Gastroesophageal sphincter (tissue), 4 donors: ENCODE measurements around the gene SMOC1. TPM values are rescaled to one million over a fixed set of nuclear protein-coding genes. Genes with fewer than 3 reads are reported as not detected.

Experiments
- ATAC-seq: fragments of 150-250 bp; one replicate; pipeline ENCODE4 v1.9.1; 2016; ENCODE audit warnings: mild to moderate bottlenecking, moderate library complexity
- H3K27ac ChIP-seq, 4 donors: fragments of 200-600 bp; sonication (generic) in 3 of 4; 1 replicate in 3 of 4; 2 replicates in 1 of 4; pipeline ENCODE4 v1.5.1; 2016 to 2019
- H3K27me3 ChIP-seq: fragments of 200-600 bp; sonication (generic); one replicate; pipeline ENCODE4 v1.5.1; 2019
- H3K36me3 ChIP-seq, 2 donors: fragments of 200-600 bp; sonication (generic); one replicate each; pipeline ENCODE4 v1.5.1; 2019; ENCODE audit warnings: control low read depth in 1 of 2
- H3K4me1 ChIP-seq, 3 donors: fragments of 200-600 bp; sonication (generic); 1 replicate in 2 of 3; 2 replicates in 1 of 3; pipeline ENCODE4 v1.5.1; 2016 to 2019; ENCODE audit warnings: control low read depth in 2 of 3
- H3K4me3 ChIP-seq, 2 donors: fragments of 200-600 bp; sonication (generic); one replicate each; pipeline ENCODE4 v1.5.1; 2019; ENCODE audit warnings: mild to moderate bottlenecking in 1 of 2, moderate library complexity in 1 of 2
- H3K9me3 ChIP-seq, 3 donors: fragments of 200-600 bp; sonication (generic); one replicate each; pipeline ENCODE4 v1.5.1; 2017 to 2019; ENCODE audit warnings: control low read depth in 2 of 3
- CTCF ChIP-seq, 4 experiments: fragments of 200-600 bp in 2 of 4; fragments of 450-650 bp in 2 of 4; sonication (generic) in 1 of 4; IDR thresholded peaks; one replicate each; pipeline ENCODE4 v1.5.1; 2017 to 2019; ENCODE audit warnings: antibody characterized with exemption in 4 of 4, mild to moderate bottlenecking in 2 of 4, moderate library complexity in 2 of 4
- EP300 ChIP-seq: sonication (generic); formaldehyde crosslinking; IDR thresholded peaks from one replicate; pipeline ENCODE4 v1.6.1; 2017; ENCODE audit warnings: antibody characterized with exemption, mild to moderate bottlenecking
- POLR2A ChIP-seq, 2 donors: fragments of 450-650 bp; IDR thresholded peaks; one replicate each; pipeline ENCODE4 v1.6.1; 2017; ENCODE audit warnings: antibody characterized with exemption in 2 of 2, mild to moderate bottlenecking in 2 of 2, moderate library complexity in 1 of 2
- POLR2AphosphoS5 ChIP-seq: sonication (generic); formaldehyde crosslinking; IDR thresholded peaks from one replicate; pipeline ENCODE4 v1.6.1; 2017; ENCODE audit warnings: antibody characterized with exemption
- WGBS, 2 donors: methylation state at CpG; one replicate each; pipeline ENCODE4 v1.1.5; 2018; ENCODE audit warnings: low coverage in 1 of 2; 5-methylcytosine and 5-hydroxymethylcytosine counted together
- total RNA-seq, 4 donors: library from RNA; depleted of rRNA; stranded (reverse); fragments of >200 nt; gene quantifications; one replicate each; pipeline ENCODE4 v1.1.0, GENCODE V29; 2016

The SMOC1 gene
- total RNA-seq, 4 donors from 2014 or later: 0.19 to 11.8 (median 0.31) TPM; not detected in 1

- no peaks in the 10 kb centered on the region for H3K36me3 ChIP-seq
- H3K4me3 ChIP-seq: no peak overlapping the region
- TF ChIP-seq POLR2A (IDR thresholded peaks at IDR 0.05): no peak
- no peaks in the 10 kb centered on the region for H3K9me3 ChIP-seq
- H3K27ac ChIP-seq: no peak overlapping the region
- no peaks in the 10 kb centered on the region for H3K4me1 ChIP-seq
- 20 to 60% methylated on average over 1 of the region's 1 CpG for WGBS, 2 donors
- ATAC-seq: no peak
- peaks cover 30% of the 10 kb centered on the region for H3K27me3 ChIP-seq
Observed at GRCh38 chr14:70036665-70037064, 157.4 kb downstream of the SMOC1 start.

- H3K4me1 ChIP-seq: no peaks in the 10 kb centered on the region
- H3K36me3 ChIP-seq: no peaks in the 10 kb centered on the region
- peaks cover 30% of the 10 kb centered on the region for H3K27me3 ChIP-seq
- no peak for ATAC-seq
- no peaks in the 10 kb centered on the region for H3K9me3 ChIP-seq
- no peak overlapping the region for H3K27ac ChIP-seq
- 77 to 100% methylated on average over 1 to 2 of the region's 2 CpGs for WGBS, 2 donors
- TF ChIP-seq EP300 (no peak), POLR2AphosphoS5 (no peak), POLR2A (IDR thresholded peaks at IDR 0.05) (no peak), CTCF (IDR thresholded peaks at IDR 0.05) (no peak)
- no peak overlapping the region for H3K4me3 ChIP-seq
Observed at GRCh38 chr14:70043001-70043400, 163.8 kb downstream of the SMOC1 start.

- no peak overlapping the region for H3K27ac ChIP-seq
- 71 to 90% methylated on average over 2 to 3 of the region's 4 CpGs for WGBS, 2 donors
- TF ChIP-seq EP300 (no peak), POLR2A (IDR thresholded peaks at IDR 0.05) (no peak), POLR2AphosphoS5 (no peak), CTCF (IDR thresholded peaks at IDR 0.05) (no peak)
- no peak overlapping the region for H3K4me3 ChIP-seq
- H3K36me3 ChIP-seq: no peaks in the 10 kb centered on the region
- ATAC-seq: no peak
- peaks cover 31% of the 10 kb centered on the region for H3K27me3 ChIP-seq
- no peaks in the 10 kb centered on the region for H3K4me1 ChIP-seq
- H3K9me3 ChIP-seq: no peaks in the 10 kb centered on the region
Observed at GRCh38 chr14:70045310-70045709, 166.1 kb downstream of the SMOC1 start.

DNA sequence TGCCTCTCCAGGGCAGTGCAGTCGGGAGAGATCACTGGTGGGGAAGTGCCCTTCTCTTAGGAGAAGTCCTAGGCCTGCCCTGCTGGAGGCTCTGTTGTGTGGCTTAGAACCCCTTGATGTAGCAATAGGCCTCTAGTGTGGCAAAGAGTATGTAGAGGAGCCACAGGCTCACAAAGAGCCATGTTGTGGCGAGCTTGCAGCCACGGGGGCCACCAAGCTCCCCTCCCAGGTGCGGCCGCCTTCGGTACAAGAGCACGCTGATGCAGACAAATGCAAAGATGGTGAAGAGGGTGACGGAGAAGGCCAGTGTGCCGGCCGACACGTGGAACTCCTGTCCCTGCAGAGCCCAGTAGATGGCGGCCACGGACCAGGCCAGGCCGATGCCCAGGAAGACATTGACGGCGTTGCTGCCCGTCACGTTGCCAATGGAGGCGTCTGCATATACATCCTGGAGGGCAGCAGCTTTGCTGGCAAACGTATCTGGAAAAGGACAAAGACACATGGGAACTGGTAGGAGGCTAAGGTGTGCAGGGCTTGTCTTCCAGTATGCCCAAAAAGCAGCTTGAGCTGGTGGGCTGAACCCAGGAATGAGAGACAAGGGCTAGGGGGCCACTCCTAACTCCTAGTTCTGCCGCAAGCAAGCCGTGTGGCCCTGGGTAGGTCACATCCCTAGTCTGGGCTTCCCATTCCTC, 166.8 kb downstream of the SMOC1 start:
- Histone ChIP-seq H3K4me3 (no peak overlapping the region), H3K27me3 (peaks cover 25% of the 10 kb centered on the region), H3K36me3 (no peaks in the 10 kb centered on the region), H3K27ac (no peak overlapping the region), H3K4me1 (no peaks in the 10 kb centered on the region), H3K9me3 (no peaks in the 10 kb centered on the region)
- TF ChIP-seq POLR2A (IDR thresholded peaks at IDR 0.05) (no peak), CTCF (IDR thresholded peaks at IDR 0.05) (peak; percentile 27 to 63 (median 38)), EP300 (no peak), POLR2AphosphoS5 (no peak)
- ATAC-seq: no peak
- 6 to 20% methylated on average over 7 to 13 of the region's 22 CpGs for WGBS, 2 donors

GRCh38 chr14:70047598-70048312, 168.5 kb downstream of the SMOC1 start:
- no peak for TF ChIP-seq POLR2A (IDR thresholded peaks at IDR 0.05)
- no peak for TF ChIP-seq POLR2AphosphoS5
- TF ChIP-seq EP300: no peak
- no peak for TF ChIP-seq CTCF (IDR thresholded peaks at IDR 0.05)
- no peak overlapping the region for H3K4me3 ChIP-seq
- no peaks in the 10 kb centered on the region for H3K4me1 ChIP-seq
- ATAC-seq: no peak
- no peak overlapping the region for H3K27ac ChIP-seq
- 42 to 59% methylated on average over 3 of the region's 3 CpGs for WGBS, 2 donors
- H3K27me3 ChIP-seq: peaks cover 23% of the 10 kb centered on the region
- no peaks in the 10 kb centered on the region for H3K9me3 ChIP-seq
- H3K36me3 ChIP-seq: no peaks in the 10 kb centered on the region
